CD4-positive, alpha-beta T cell treated with Interleukin-6 for 4 hours (primary cell): ENCODE results near the gene STARD9.
A peak's percentile ranks its signal among the peaks of the same experiment; 100 is the strongest.
"Not testable (repeated sequence)": the region's sequence is repeated elsewhere in the genome, so short reads cannot be mapped to it uniquely, and the experiment has no call there.

ENCODE experiments used
- DNase-seq: peaks from one replicate; pipeline ENCODE4 v3.0.0-alpha.2; 2020; ENCODE audit warnings: mixed read lengths

STARD9 gene

GRCh38 chr15:42575188-42576039 is at the start of gene STARD9:
Gene STARD9 (plus strand): TSS chr15:42575606. CDS start chr15:42575716, 110 bp downstream.
- peak; percentile 97 for DNase-seq

GRCh38 chr15:42528970-42529369 is 46.4 kb upstream of the STARD9 start:
- DNase-seq: no peak

- DNase-seq: no peak
These were observed 42.2 kb upstream of the STARD9 start for GRCh38 chr15:42533246-42533645.

DNA sequence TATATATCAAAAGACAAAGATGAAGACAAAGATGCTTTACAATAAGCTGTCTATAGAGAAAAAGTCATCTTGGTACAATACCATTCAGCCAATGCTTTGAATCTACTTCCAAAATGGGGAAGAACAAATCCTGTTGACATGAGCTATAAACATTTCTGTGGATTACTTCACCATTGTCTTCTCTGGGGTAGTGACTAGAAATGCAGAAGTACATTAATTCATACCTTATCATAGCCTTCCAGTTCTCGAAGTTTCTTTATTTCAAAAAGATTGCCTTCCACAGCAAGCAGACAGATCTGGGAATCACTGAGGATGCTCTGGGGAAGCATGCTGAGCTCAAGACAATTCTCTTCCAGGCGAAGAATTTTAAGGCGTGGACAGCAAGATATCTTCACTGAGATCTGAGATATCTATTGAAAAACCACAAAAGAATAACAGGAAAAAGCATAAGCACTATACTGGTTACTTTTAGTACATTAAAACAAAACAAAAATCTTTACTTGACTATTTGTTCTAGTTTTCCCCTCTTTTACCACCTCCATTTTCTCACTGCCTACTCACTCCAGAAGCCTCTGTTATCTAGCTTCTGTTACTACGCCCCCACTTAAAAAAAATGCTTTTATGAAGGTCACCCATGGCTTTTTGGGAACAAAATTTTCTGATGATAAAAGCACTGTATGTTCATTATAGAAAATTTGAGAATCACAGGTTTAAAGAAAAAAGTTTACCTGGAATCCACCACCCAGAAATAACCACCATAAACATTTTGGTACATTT is 30.4 kb upstream of the STARD9 start:
- DNase-seq: no peak

DNA sequence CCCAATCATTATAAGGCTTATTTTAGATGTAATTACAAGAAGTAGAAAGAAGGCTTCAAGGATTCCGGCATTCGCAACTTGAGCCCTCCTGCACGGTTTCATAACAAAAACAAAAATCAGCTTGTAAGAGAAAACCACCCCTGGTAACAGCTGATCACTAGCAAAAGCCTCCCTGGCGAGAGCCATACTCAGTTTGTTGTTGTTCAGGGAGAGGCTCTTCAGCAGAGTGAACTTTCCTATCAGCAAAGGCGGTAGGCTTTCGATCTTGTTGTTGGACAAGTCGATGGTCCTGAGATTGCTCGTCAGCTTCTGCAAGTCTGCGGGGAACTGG is 27.5 kb upstream of the STARD9 start:
- DNase-seq: no peak

DNA sequence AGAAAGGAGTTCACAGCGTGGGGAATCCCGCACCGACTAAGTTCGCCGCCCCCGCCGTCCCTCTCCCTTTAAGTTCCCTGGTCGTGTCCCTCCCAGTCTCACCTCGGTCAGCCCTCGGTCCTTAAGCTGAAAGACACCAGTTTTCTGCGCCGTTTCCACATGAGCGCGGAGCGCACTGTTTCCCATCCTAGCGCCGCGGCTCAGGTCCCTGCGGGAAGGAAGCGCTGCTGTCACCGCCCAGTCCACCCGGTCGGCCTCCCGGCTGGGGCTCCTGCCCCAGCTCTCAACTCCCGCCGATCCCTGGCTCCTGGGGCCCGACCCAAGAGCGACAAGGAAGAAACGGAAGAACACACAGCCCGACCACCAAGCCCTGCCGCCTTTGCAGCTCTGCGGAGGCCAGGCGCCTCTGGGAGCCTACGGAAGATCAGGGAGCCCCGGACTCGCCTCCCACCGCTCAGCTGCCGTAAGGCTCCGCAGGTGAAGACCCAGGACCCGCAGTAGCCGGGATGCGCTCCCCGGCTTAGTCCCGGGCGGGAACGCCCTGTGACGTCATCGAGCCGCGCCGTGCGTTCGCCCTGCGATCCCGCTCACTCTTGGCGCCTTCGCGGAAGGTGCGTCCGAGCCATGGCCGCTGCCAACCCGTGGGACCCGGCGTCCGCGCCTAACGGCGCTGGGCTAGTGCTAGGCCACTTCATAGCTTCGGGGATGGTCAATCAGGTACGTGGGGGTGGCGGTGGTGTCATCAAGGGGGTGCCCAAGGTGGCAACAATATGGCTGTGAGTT is 27.0 kb upstream of the STARD9 start, which contains the start of the genes HAUS2 and LRRC57:
TSS of gene HAUS2 (plus strand) at position 590 of the 783 bp plus-strand sequence. CDS start at position 625, 35 bp downstream.
TSS of gene LRRC57 (minus strand) at position 545 of the 783 bp plus-strand sequence. CDS start at position 186, 359 bp downstream.
- DNase-seq: peak; percentile 90

DNA sequence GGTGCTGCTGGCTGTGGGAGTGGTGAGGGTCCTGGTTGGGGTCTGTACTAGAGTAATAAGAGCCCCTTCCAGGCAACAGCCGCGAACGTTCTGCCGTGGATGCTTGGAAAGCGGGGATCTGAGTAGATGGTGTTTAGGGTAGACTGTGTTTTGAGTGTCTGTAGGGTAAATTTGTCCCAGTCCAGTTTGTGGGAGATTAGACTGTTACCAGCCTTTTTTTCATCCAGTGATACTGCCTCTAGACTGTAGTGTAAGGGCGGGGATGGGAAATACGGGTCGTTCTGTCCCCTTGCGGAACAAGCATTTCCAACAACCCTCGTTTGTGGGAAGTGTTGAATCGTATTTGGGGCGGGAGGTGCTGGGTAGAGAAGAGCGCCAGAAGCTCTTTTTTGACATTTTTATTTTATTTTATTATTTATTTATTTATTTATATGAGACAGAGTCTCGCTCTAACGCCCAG is 26.3 kb upstream of the STARD9 start:
- peak; percentile 13 for DNase-seq

GRCh38 chr15:42549741-42550392 is 25.5 kb upstream of the STARD9 start:
- DNase-seq: no peak

- no peak for DNase-seq
These were observed 21.9 kb upstream of the STARD9 start for GRCh38 chr15:42553554-42553953.

DNA sequence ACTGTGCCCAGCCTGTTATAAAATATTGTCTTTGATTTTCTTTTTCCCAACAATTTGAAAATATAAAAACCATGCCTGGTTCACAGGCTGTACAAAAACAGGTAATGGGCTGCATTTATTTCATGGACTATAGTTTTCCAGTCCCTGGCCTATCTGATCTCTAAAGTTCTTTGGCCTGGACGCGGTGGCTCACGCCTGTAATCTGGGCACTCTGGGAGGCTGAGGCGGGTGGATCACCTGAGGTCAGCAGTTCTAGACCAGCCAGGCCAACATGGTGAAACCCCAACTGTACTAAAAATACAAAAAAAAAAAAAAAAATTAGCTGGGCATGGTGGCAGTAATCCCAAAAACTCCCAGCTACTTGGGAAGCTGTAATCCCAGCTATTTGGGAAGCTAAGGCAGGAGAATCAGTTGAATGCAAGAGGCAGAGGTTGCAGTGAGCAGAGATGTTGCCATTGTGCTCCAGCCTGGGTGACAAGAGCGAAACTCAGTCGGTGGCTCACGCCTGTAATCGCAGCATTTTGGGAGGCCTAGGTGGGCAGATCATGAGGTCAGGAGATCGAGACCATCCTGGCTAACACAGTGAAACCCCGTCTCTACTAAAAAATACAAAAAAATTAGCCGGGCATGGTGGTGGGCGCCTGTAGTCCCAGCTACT is 18.7 kb upstream of the STARD9 start:
- DNase-seq: not testable (repeated sequence)

DNA sequence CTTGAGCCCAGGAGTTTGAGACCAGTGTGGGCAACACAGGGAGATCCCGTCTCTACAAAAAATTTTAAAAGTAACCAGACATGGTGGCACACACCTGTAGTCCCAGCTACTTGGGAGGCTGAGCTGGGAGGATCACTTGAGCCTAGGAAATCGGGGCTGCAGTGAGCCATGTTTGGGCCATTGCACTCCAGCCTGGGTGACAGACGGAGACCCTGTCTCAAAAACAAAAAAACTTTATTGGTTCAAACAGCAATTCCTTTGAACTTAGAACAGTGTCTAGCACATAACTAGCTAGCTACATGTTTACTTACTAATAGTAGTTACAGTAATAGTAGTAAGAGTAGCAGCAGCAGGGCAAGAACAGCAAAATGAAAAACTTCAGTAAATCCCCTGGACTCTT is 16.7 kb upstream of the STARD9 start:
- DNase-seq: no peak

DNA sequence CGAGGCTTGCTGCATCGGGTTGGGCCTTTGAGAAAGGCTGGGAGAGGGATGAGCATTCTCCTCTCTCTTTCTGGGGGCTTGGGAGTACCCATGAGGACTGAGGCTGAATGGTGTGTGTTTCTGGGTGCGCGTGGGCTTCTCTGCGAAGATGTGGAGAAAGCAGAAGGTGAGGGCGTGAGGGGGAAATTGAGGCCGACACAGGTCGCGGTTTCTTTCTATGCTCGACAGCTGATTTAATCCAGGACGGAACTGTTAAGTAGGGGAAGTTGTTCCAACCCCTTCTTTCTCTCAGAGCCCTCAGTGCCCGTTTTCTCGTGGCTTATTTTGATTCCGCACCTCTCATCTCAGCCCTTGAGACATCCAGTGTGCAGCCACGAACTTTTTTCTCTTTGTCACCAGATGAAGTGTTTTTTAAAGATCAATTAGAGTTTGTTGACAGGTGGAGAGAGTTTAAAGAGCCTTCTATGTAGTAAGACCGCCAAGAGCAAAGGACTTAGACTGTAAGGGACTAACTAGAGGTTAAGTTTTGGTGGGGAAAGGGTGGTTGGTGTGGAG is 711 bp downstream of the STARD9 start:
- no peak for DNase-seq

- DNase-seq: no peak
These were observed 1.4 kb downstream of the STARD9 start for GRCh38 chr15:42576776-42577175.

- no peak for DNase-seq
These were observed 2.2 kb downstream of the STARD9 start for GRCh38 chr15:42577514-42578031.

- no peak for DNase-seq
These were observed 3.7 kb downstream of the STARD9 start for GRCh38 chr15:42578984-42579537.

DNA sequence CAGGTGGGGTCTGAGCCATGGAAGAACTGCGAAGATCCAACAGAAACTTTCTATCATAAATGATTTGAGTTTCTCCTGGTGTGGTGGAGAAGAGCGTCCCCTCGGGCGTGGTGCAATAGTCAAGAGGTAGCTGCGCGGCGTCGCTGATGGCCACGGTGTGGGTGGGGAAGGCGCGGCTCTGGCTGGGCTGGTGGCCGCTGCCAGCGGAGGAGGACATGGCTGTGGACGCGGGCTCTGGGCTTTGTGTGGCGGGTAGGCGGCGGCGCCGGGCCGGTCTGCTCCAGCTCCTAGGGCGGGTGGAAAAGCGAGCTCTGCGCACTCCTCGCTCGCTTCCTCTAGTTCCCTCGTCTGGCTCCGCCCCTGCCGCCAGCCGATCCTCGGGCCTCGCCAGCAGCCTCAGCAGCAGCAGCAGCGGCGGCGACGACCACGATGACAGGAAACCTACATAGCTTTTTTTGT is 5.9 kb downstream of the STARD9 start:
- peak; percentile 89 for DNase-seq

DNA sequence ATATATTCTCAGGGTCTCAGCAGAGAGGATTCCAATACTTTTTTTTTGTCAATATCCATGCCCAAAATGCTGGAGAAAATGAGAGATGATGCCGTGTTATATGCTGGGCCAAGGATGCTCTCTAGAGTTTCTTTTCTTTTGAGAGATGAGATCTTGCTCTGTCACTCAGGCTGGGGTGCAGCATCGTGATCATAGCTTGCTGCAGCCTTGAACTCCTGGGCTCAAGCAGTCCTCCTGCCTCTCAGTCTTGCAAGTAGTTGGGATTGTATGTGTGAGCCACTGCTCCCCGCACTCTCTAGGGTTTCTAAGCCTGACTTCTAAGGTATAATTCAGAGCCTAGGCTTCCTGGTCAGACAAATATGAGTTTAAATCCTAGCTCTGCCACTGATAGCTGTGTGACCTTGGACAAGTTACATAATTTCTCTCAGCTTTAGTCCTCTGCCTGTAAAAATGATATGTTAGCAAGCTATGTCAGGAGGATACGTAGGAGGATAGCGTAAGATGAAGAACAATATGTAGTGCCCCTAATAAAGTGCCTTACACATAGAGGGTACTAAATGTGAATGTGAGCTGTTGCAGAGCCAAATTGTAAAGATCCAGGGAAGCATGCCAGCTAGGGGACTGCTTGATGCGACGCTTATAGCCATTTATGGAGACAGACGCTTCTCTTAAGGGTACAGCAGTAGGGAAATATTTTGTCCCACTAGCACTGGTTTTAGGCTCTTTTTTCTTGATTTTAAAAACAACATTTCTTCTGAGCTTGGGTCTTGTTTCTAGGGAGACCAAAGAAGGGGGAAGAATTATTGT is 7.4 kb downstream of the STARD9 start:
- no peak for DNase-seq

- DNase-seq: no peak
These were observed 8.8 kb downstream of the STARD9 start for GRCh38 chr15:42584031-42584765.

- no peak for DNase-seq
These were observed 15.3 kb downstream of the STARD9 start for GRCh38 chr15:42590619-42591237.
